HEK293T (cell line): ENCODE data around the gene CNDP1.

Source experiments
- FOXM1 ChIP-seq: fragments of 450-650 bp; IDR thresholded peaks from 2 replicates; pipeline ENCODE4 v1.6.1; 2017; ENCODE audit warnings: mild to moderate bottlenecking, borderline replicate concordance
- LEF1 ChIP-seq: fragments of 450-650 bp; IDR thresholded peaks from 2 replicates; pipeline ENCODE4 v1.6.1; 2017; ENCODE audit warnings: mild to moderate bottlenecking, borderline replicate concordance
- NFRKB ChIP-seq: fragments of 450-650 bp; IDR thresholded peaks from 2 replicates; pipeline ENCODE4 v1.6.1; 2016; ENCODE audit warnings: mild to moderate bottlenecking, moderate library complexity
- SUZ12 ChIP-seq: fragments of 450-650 bp; IDR thresholded peaks from 2 replicates; pipeline ENCODE4 v1.6.1; 2016; ENCODE audit warnings: mild to moderate bottlenecking
- ZNF384 ChIP-seq: fragments of 450-650 bp; IDR thresholded peaks from 2 replicates; pipeline ENCODE4 v1.6.1; 2016

- no peak for TF ChIP-seq ZNF384
- no peak for TF ChIP-seq LEF1
- TF ChIP-seq SUZ12: no peak
- no peak for TF ChIP-seq NFRKB
- no peak for TF ChIP-seq FOXM1
These were observed 76.6 kb downstream of the CNDP1 start for GRCh38 chr18:74610860-74611259.
